Measurements from ENCODE around the gene SORCS2. TPM values are rescaled to one million over a fixed set of nuclear protein-coding genes. Genes with fewer than 3 reads are reported as not detected.

SORCS2 gene
- total and polyA plus RNA-seq, 8 donors, result 4.6 to 9.7 (median 7.2) TPM

- ATAC-seq (peak; percentile 86), DNase-seq (peak in 2 of 4 donors; percentile 65 to 82)
- H3K27me3 ChIP-seq, result peaks cover 0 to 30% of the 10 kb centered on the region in 2 donors
- no peak for TF ChIP-seq CTCF (IDR thresholded peaks at IDR 0.05)
- intact Hi-C loops (cut with DNase I), result no loop called here
- no peak overlapping the region for H3K4me3 ChIP-seq
- H3K9me3 ChIP-seq, result no peaks in the 10 kb centered on the region
- peaks cover 0 to 5% of the 10 kb centered on the region in 2 donors for H3K4me1 ChIP-seq
- H3K27ac ChIP-seq, result no peak overlapping the region
- H3K36me3 ChIP-seq, result no peaks in the 10 kb centered on the region
These were observed 136.7 kb downstream of the SORCS2 start for GRCh38 chr4:7328913-7329638.

GRCh38 chr4:7330031-7330596 is 137.8 kb downstream of the SORCS2 start:
- Histone ChIP-seq H3K4me3 (no peak overlapping the region), H3K4me1 (peaks cover 0 to 6% of the 10 kb centered on the region in 2 donors), H3K36me3 (no peaks in the 10 kb centered on the region), H3K27me3 (peaks cover 0 to 26% of the 10 kb centered on the region in 2 donors), H3K27ac (no peak overlapping the region), H3K9me3 (no peaks in the 10 kb centered on the region)
- DNase-seq (peak in 1 of 4 donors; percentile 40), ATAC-seq (no peak)
- intact Hi-C loops (cut with DNase I), result no loop called here
- no peak for TF ChIP-seq CTCF (IDR thresholded peaks at IDR 0.05)

GRCh38 chr4:7330811-7331681 is 138.7 kb downstream of the SORCS2 start:
- DNase-seq (peak in 1 of 4 donors; percentile 70), ATAC-seq (no peak)
- peaks cover 0 to 11% of the 10 kb centered on the region in 2 donors for H3K4me1 ChIP-seq
- H3K27me3 ChIP-seq, result peaks cover 0 to 23% of the 10 kb centered on the region in 2 donors
- no peaks in the 10 kb centered on the region for H3K36me3 ChIP-seq
- no peak overlapping the region for H3K27ac ChIP-seq
- no peak overlapping the region for H3K4me3 ChIP-seq
- H3K9me3 ChIP-seq, result no peaks in the 10 kb centered on the region
- intact Hi-C loops (cut with DNase I), result no loop called here
- no peak for TF ChIP-seq CTCF (IDR thresholded peaks at IDR 0.05)

GRCh38 chr4:7331682-7332000 is 139.3 kb downstream of the SORCS2 start:
- Histone ChIP-seq H3K4me1 (peaks cover 0 to 11% of the 10 kb centered on the region in 2 donors), H3K36me3 (no peaks in the 10 kb centered on the region), H3K9me3 (no peaks in the 10 kb centered on the region), H3K27me3 (peaks cover 0 to 17% of the 10 kb centered on the region in 2 donors), H3K27ac (no peak overlapping the region), H3K4me3 (no peak overlapping the region)
- intact Hi-C loops (cut with DNase I), result no loop called here
- ATAC-seq (no peak), DNase-seq (peak in 1 of 4 donors; percentile 39)
- TF ChIP-seq CTCF (IDR thresholded peaks at IDR 0.05), result no peak

Measured in left lung (tissue), 10 donors.